ENCODE data around the gene COPZ2.
"Not testable (repeated sequence)": the region's sequence is repeated elsewhere in the genome, so short reads cannot be mapped to it uniquely, and the experiment has no call there.

Gene COPZ2

GRCh38 chr17:48014595-48015111 is 22.9 kb downstream of the COPZ2 start:
- DNase-seq: no peak
- in situ Hi-C loops (cut with MboI; ENCODE audit: low pct_unique_long_range_greater_than_20kb, low sequenced_read_pairs): no loop called here

- in situ Hi-C loops (cut with MboI; ENCODE audit: low pct_unique_long_range_greater_than_20kb, low sequenced_read_pairs): no loop called here
- DNase-seq: no peak
Observed at GRCh38 chr17:48013876-48014594, 23.6 kb downstream of the COPZ2 start.

- no peak for DNase-seq
- in situ Hi-C loops (cut with MboI; ENCODE audit: low pct_unique_long_range_greater_than_20kb, low sequenced_read_pairs): no loop called here
Observed at GRCh38 chr17:48012654-48013053, 24.9 kb downstream of the COPZ2 start.

GRCh38 chr17:48012151-48012520 is 25.5 kb downstream of the COPZ2 start:
- DNase-seq: peak; percentile 60
- in situ Hi-C loops (cut with MboI; ENCODE audit: low pct_unique_long_range_greater_than_20kb, low sequenced_read_pairs): no loop called here

- DNase-seq: peak; percentile 74
- in situ Hi-C loops (cut with MboI; ENCODE audit: low pct_unique_long_range_greater_than_20kb, low sequenced_read_pairs): no loop called here
Observed at GRCh38 chr17:48011405-48012150, 26.0 kb downstream of the COPZ2 start.

- in situ Hi-C loops (cut with MboI; ENCODE audit: low pct_unique_long_range_greater_than_20kb, low sequenced_read_pairs): no loop called here
Observed at GRCh38 chr17:48010193-48010592, 27.4 kb downstream of the COPZ2 start.

GRCh38 chr17:48006936-48007709 is 30.5 kb downstream of the COPZ2 start:
- in situ Hi-C loops (cut with MboI; ENCODE audit: low pct_unique_long_range_greater_than_20kb, low sequenced_read_pairs): no loop called here
- DNase-seq: no peak

More at GRCh38 chr17:48010193-48010592, 27.4 kb downstream of the COPZ2 start:
- no peak for DNase-seq

- no peak for DNase-seq
- in situ Hi-C loops (cut with MboI; ENCODE audit: low pct_unique_long_range_greater_than_20kb, low sequenced_read_pairs): no loop called here
Observed at GRCh38 chr17:48004983-48005382, 32.6 kb downstream of the COPZ2 start.

- in situ Hi-C loops (cut with MboI; ENCODE audit: low pct_unique_long_range_greater_than_20kb, low sequenced_read_pairs): no loop called here
- DNase-seq: no peak
Observed at GRCh38 chr17:48003417-48004151, 34.0 kb downstream of the COPZ2 start.

GRCh38 chr17:48002916-48003416 is 34.6 kb downstream of the COPZ2 start:
- in situ Hi-C loops (cut with MboI; ENCODE audit: low pct_unique_long_range_greater_than_20kb, low sequenced_read_pairs): no loop called here
- DNase-seq: no peak

- in situ Hi-C loops (cut with MboI; ENCODE audit: low pct_unique_long_range_greater_than_20kb, low sequenced_read_pairs): no loop called here
Observed at GRCh38 chr17:48002266-48002915, 35.2 kb downstream of the COPZ2 start.

GRCh38 chr17:48001657-48002056 is 35.9 kb downstream of the COPZ2 start:
- in situ Hi-C loops (cut with MboI; ENCODE audit: low pct_unique_long_range_greater_than_20kb, low sequenced_read_pairs); DNase-seq: not testable (repeated sequence)

More at GRCh38 chr17:48002266-48002915, 35.2 kb downstream of the COPZ2 start:
- DNase-seq: peak; percentile 93

- no peak for DNase-seq
- in situ Hi-C loops (cut with MboI; ENCODE audit: low pct_unique_long_range_greater_than_20kb, low sequenced_read_pairs): no loop called here
Observed at GRCh38 chr17:48001197-48001596, 36.4 kb downstream of the COPZ2 start.

GRCh38 chr17:47999582-47999981 is 38.0 kb downstream of the COPZ2 start:
- in situ Hi-C loops (cut with MboI; ENCODE audit: low pct_unique_long_range_greater_than_20kb, low sequenced_read_pairs): no loop called here
- DNase-seq: no peak

- no peak for DNase-seq
- in situ Hi-C loops (cut with MboI; ENCODE audit: low pct_unique_long_range_greater_than_20kb, low sequenced_read_pairs): no loop called here
Observed at GRCh38 chr17:47998044-47998443, 39.6 kb downstream of the COPZ2 start.

- no peak for DNase-seq
- in situ Hi-C loops (cut with MboI; ENCODE audit: low pct_unique_long_range_greater_than_20kb, low sequenced_read_pairs): no loop called here
Observed at GRCh38 chr17:47997586-47997985, 40.0 kb downstream of the COPZ2 start.

GRCh38 chr17:47996201-47996600 is 41.4 kb downstream of the COPZ2 start:
- in situ Hi-C loops (cut with MboI; ENCODE audit: low pct_unique_long_range_greater_than_20kb, low sequenced_read_pairs): no loop called here

GRCh38 chr17:47995241-47995935 is 42.2 kb downstream of the COPZ2 start:
- in situ Hi-C loops (cut with MboI; ENCODE audit: low pct_unique_long_range_greater_than_20kb, low sequenced_read_pairs): no loop called here
- no peak for DNase-seq

More at GRCh38 chr17:47996201-47996600, 41.4 kb downstream of the COPZ2 start:
- no peak for DNase-seq

Data from KBM-7 (cell line).